Keratinocyte (primary cell): ENCODE data around the gene CDRT4. TPM values are rescaled to one million over a fixed set of nuclear protein-coding genes. Genes with fewer than 3 reads are reported as not detected.

ENCODE experiments used
- DNase-seq: peaks from one replicate; pipeline ENCODE4 v3.0.0-alpha.2; 2011; ENCODE audit warnings: low read depth, missing footprints, low spot score
- FAIRE-seq: peaks from 2 replicates; lab custom pipeline; 2011; peaks lifted over from hg19 to GRCh38; lab: Jason Lieb, UNC
- H2AFZ ChIP-seq: 2 replicates; pipeline ENCODE4 v1.6.0; 2012; ENCODE audit warnings: low read length, control low read depth, inconsistent platforms; ENCODE audit not compliant: control insufficient read depth
- H3K27ac ChIP-seq: 2 replicates; pipeline ENCODE4 v1.5.1; 2011; ENCODE audit warnings: low read length; ENCODE audit not compliant: control insufficient read depth, insufficient read depth
- H3K27me3 ChIP-seq: 3 replicates; pipeline ENCODE4 v1.6.0; 2011; ENCODE audit warnings: low read length; ENCODE audit not compliant: control insufficient read depth, insufficient read depth; ENCODE audit errors: extremely low read depth
- H3K36me3 ChIP-seq, 2 experiments: 2 replicates in 1 of 2; 3 replicates in 1 of 2; pipeline ENCODE4 v1.5.1; 2011; ENCODE audit warnings: low read length in 2 of 2, mild to moderate bottlenecking in 1 of 2; ENCODE audit not compliant: control insufficient read depth in 2 of 2, insufficient read depth in 2 of 2; ENCODE audit errors: extremely low read depth in 1 of 2
- H3K4me1 ChIP-seq: 3 replicates; pipeline ENCODE4 v1.5.1; 2011; ENCODE audit warnings: low read length; ENCODE audit not compliant: control insufficient read depth, insufficient read depth; ENCODE audit errors: extremely low read depth
- H3K4me2 ChIP-seq: 3 replicates; pipeline ENCODE4 v1.6.0; 2011; ENCODE audit warnings: low read depth, low read length; ENCODE audit not compliant: control insufficient read depth, insufficient read depth; ENCODE audit errors: extremely low read depth
- H3K4me3 ChIP-seq, 3 experiments: fragments of 200-600 bp in 1 of 3; sonication (generic) in 1 of 3; 2 replicates in 2 of 3; 3 replicates in 1 of 3; pipeline ENCODE4 v1.5.1; 2011 to 2016; ENCODE audit warnings: low read length in 3 of 3, mild to moderate bottlenecking in 3 of 3, control low read depth in 2 of 3, inconsistent platforms in 1 of 3, low read depth in 1 of 3, mixed read lengths in 1 of 3, mixed run types in 1 of 3, moderate library complexity in 1 of 3; ENCODE audit not compliant: control insufficient read depth in 2 of 3, insufficient read depth in 2 of 3; ENCODE audit errors: extremely low read depth in 1 of 3
- H3K79me2 ChIP-seq: 2 replicates; pipeline ENCODE4 v1.6.0; 2012; ENCODE audit warnings: low read length; ENCODE audit not compliant: control insufficient read depth, insufficient read depth
- H3K9ac ChIP-seq: 3 replicates; pipeline ENCODE4 v1.6.0; 2011; ENCODE audit warnings: low read length; ENCODE audit not compliant: control insufficient read depth, insufficient read depth; ENCODE audit errors: extremely low read depth
- H3K9me1 ChIP-seq: 3 replicates; pipeline ENCODE4 v1.6.0; 2011; ENCODE audit warnings: low read length; ENCODE audit not compliant: control insufficient read depth, insufficient read depth; ENCODE audit errors: extremely low read depth
- H3K9me3 ChIP-seq: 2 replicates; pipeline ENCODE4 v1.5.1; 2012; ENCODE audit warnings: low read depth, low read length; ENCODE audit not compliant: control insufficient read depth
- H4K20me1 ChIP-seq: 3 replicates; pipeline ENCODE4 v1.6.0; 2011; ENCODE audit warnings: low read length; ENCODE audit not compliant: control insufficient read depth, insufficient read depth; ENCODE audit errors: extremely low read depth
- CTCF ChIP-seq, 3 experiments: IDR thresholded peaks in 1 of 3; conservative IDR thresholded peaks in 1 of 3; optimal IDR thresholded peaks in 1 of 3; 2 replicates in 2 of 3; 3 replicates in 1 of 3; pipeline versions ENCODE3 to v1.5.1; 2011; ENCODE audit warnings: low read length in 3 of 3, mild to moderate bottlenecking in 3 of 3, moderate library complexity in 2 of 3, control low read depth in 1 of 3, inconsistent platforms in 1 of 3; ENCODE audit not compliant: insufficient read depth in 2 of 3; ENCODE audit errors: extremely low read depth in 1 of 3
- EZH2 ChIP-seq: IDR thresholded peaks from one replicate; pipeline ENCODE4 v1.6.1; 2012; ENCODE audit warnings: inconsistent platforms, mild to moderate bottlenecking, low read length, moderate library complexity
- dilution Hi-C: fragments of 300-500 bp; cut with MboI; formaldehyde crosslinking; loops from one replicate; pipeline ENCODE4 v1.7.0; 2020; ENCODE audit warnings: low sequenced_read_pairs; ENCODE audit not compliant: extremely low pct_ligation_motif_present
- polyA plus RNA-seq, 5 experiments: library from polyadenylated mRNA; depleted of rRNA in 3 of 5; stranded (reverse) in 3 of 5; stranded (forward) in 1 of 5; unstranded in 1 of 5; fragments of >200 nt; gene quantifications; 1 replicate in 1 of 5; 2 replicates in 3 of 5; 3 replicates in 1 of 5; pipeline versions ENCODE4 v1.2.1 to v1.2.3, GENCODE V29; 2011 to 2012; ENCODE audit warnings: missing spikeins in 2 of 5, low read depth in 1 of 5, low replicate concordance in 1 of 5

The CDRT4 gene
- polyA plus RNA-seq, 1 donor (not counting 4 experiments of a cell fraction or from before 2014, with no cell fraction given), result 0.93 TPM

GRCh38 chr17:15412606-15413005 is 54.8 kb downstream of the CDRT4 start:
- H2AFZ ChIP-seq, result no peak overlapping the region
- peaks cover 18% of the 10 kb centered on the region for H3K4me1 ChIP-seq
- H3K9me3 ChIP-seq, result no peaks in the 10 kb centered on the region
- no peak for DNase-seq
- H3K79me2 ChIP-seq, result no peaks in the 10 kb centered on the region
- TF ChIP-seq CTCF (optimal IDR thresholded peaks at IDR 0.05 in 1 of 3, IDR thresholded peaks at IDR 0.05 in 1 of 3, conservative IDR thresholded peaks at IDR 0.05 in 1 of 3; ENCODE audit: extremely low read depth in 1 of 3, insufficient read depth in 2 of 3, low read length in 3 of 3), result no peak
- TF ChIP-seq EZH2, result no peak
- no peak for FAIRE-seq
- H3K36me3 ChIP-seq, result no peaks in the 10 kb centered on the region
- H3K4me3 ChIP-seq, result no peak overlapping the region
- dilution Hi-C loops, result no loop called here
- H3K9ac ChIP-seq, result no peak overlapping the region
- no peaks in the 10 kb centered on the region for H3K27me3 ChIP-seq
- H3K9me1 ChIP-seq, result no peaks in the 10 kb centered on the region
- H4K20me1 ChIP-seq, result no peaks in the 10 kb centered on the region
- no peak overlapping the region for H3K4me2 ChIP-seq
- no peak overlapping the region for H3K27ac ChIP-seq

- FAIRE-seq, result no peak
- no peak for DNase-seq
- Histone ChIP-seq H4K20me1 (no peaks in the 10 kb centered on the region), H3K79me2 (no peaks in the 10 kb centered on the region), H2AFZ (no peak overlapping the region), H3K27ac (no peak overlapping the region), H3K36me3 (no peaks in the 10 kb centered on the region), H3K4me1 (peaks cover 18% of the 10 kb centered on the region), H3K4me2 (no peak overlapping the region), H3K27me3 (no peaks in the 10 kb centered on the region), H3K9me3 (no peaks in the 10 kb centered on the region), H3K9ac (no peak overlapping the region), H3K4me3 (no peak overlapping the region), H3K9me1 (no peaks in the 10 kb centered on the region)
- dilution Hi-C loops, result no loop called here
- TF ChIP-seq EZH2 (no peak), CTCF (optimal IDR thresholded peaks at IDR 0.05 in 1 of 3, IDR thresholded peaks at IDR 0.05 in 1 of 3, conservative IDR thresholded peaks at IDR 0.05 in 1 of 3; ENCODE audit: extremely low read depth in 1 of 3, insufficient read depth in 2 of 3, low read length in 3 of 3) (no peak)
These were observed 55.8 kb downstream of the CDRT4 start for GRCh38 chr17:15411384-15412198.
